Activated naive CD4-positive, alpha-beta T cell treated with anti-CD3 and anti-CD28 coated beads, Interleukin-2, amount 50 U/mL, for 72 hours (primary cell): ENCODE data around the gene IRF3. TPM values are rescaled to one million over a fixed set of nuclear protein-coding genes. Genes with fewer than 3 reads are reported as not detected.

Experiments
- ATAC-seq, 2 donors: fragments of 150-1000 bp; cut with Tn5 transposase; 2 replicates each; pipeline ENCODE4 v1.10.0; 2021; ENCODE audit warnings: mild to moderate bottlenecking in 2 of 2, moderate library complexity in 2 of 2
- DNase-seq, 2 donors: peaks; one replicate each; pipeline ENCODE4 v3.0.0; 2021 to 2022; ENCODE audit warnings: low spot score in 2 of 2
- H3K27ac Mint-ChIP-seq, 2 donors: one replicate each; pipeline ENCODE4 v1.8.0; 2022; ENCODE audit warnings: mild to moderate bottlenecking in 2 of 2, mixed read lengths in 2 of 2
- H3K36me3 Mint-ChIP-seq, 2 donors: one replicate each; pipeline ENCODE4 v1.8.0; 2022; ENCODE audit warnings: mixed read lengths in 2 of 2
- H3K9me3 Mint-ChIP-seq, 2 donors: one replicate each; pipeline ENCODE4 v1.8.0; 2022; ENCODE audit warnings: mixed read lengths in 2 of 2
- total RNA-seq, 2 donors: library from RNA; stranded (reverse); gene quantifications; one replicate each; pipeline ENCODE4 v1.2.3, GENCODE V29; 2022

The IRF3 gene
- total RNA-seq, 2 donors from 2014 or later, result 135 to 202 TPM

DNA sequence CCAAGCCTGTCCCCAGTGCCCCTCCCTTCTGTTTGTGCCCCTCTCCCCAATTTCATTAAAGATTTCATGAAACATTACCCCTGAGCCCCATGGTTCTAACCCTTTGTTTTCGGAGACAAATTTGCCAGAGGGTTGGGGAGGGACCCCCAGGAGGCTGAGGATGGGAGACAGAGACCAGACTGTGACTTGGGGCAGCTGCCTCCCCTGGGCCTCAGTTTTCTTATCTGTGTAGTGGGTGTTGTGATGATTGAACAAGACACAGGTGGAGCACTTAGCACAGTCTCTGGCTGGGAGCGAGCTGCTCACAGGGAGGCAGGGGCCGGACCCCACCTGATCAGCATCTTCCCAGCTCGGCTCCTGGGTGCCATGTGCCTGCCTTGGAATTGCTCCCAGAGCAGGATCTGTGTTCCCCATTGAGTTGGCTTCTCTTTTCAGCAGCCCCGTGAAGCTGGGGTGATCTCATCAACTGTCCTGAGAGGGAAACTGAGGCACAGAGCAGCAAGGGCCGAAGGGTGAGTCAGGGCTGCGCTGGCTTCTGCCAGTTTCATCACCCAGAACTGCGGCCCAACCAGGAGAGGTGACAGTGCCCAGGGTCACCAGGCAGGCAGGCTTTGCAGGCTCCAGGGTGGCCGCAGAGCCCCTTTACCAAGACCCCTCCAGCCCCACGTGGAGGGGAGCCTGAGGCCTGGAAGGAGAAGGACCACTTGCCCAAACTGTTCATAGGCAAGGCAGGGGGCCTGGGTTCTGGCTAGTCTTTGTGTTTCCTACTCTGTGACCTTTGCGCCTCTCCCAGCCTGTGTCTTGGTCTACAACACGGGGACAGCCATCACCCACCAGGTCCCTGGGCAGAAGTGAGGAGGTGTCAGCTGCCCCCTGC lies 6.9 kb downstream of the IRF3 start:
- H3K27ac Mint-ChIP-seq, result peak overlapping the region; percentile 29 to 60
- H3K36me3 Mint-ChIP-seq, result peaks cover 2 to 7% of the 10 kb centered on the region in 2 donors
- peak in 1 of 2 donors; percentile 4 for ATAC-seq
- DNase-seq, result no peak
- no peaks in the 10 kb centered on the region for H3K9me3 Mint-ChIP-seq

DNA sequence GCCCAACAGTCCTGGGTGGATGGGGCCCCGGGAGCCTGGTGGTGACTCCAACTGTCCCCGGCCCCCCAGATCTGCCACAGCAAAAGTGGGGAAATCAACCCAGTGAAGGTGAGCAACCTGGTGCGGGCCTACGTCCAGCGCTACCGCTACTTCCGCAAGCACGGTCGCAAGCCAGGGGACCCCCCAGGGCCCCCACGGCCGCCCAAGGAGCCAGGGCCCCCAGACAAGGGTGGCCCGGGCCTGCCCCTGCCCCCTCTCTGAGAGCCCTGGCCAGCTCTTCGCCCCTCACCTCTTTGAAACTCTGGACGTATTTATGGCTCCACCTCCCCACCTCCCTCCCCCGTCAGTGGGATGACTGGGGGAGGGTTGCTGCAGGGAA lies 7.5 kb downstream of the IRF3 start:
- Mint-ChIP-seq H3K9me3 (no peaks in the 10 kb centered on the region), H3K36me3 (peaks cover 0 to 6% of the 10 kb centered on the region in 2 donors), H3K27ac (peak overlapping the region in 1 of 2 donors; percentile 86)
- DNase-seq (no peak), ATAC-seq (no peak)

DNA sequence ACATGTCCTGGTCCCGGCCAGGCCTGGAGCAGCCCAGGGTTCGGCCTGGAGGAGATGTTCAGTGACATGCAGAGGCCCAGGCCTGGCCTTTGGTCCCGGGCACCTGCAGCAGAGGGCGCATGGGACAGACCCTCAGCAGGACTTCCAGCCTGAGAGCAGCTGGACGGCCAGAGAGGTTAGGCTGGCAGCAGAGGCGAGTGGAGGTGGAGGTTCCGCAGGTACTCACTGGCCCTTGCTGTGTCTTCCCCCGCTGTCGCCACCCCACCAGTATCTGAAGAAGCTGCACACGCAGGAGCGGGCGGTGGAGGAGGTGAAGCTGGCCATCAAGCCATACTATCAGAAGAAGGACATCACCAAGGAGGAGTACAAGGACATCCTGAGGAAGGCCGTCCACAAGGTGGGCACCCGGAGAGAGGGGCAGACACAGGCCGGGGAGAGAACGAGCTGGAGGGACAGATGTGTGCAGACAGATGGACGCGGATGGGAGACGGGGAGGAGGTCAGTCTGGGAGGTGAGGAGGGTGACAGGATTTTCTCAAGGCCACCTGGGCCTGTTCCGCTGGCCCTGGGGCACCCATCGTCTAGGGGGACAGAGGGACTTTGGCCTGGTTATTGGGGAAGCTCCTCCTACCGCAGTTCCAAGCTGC lies 8.0 kb downstream of the IRF3 start:
- peaks cover 0 to 6% of the 10 kb centered on the region in 2 donors for H3K36me3 Mint-ChIP-seq
- DNase-seq (no peak), ATAC-seq (no peak)
- H3K27ac Mint-ChIP-seq, result peak overlapping the region in 1 of 2 donors; percentile 86
- H3K9me3 Mint-ChIP-seq, result no peaks in the 10 kb centered on the region

DNA sequence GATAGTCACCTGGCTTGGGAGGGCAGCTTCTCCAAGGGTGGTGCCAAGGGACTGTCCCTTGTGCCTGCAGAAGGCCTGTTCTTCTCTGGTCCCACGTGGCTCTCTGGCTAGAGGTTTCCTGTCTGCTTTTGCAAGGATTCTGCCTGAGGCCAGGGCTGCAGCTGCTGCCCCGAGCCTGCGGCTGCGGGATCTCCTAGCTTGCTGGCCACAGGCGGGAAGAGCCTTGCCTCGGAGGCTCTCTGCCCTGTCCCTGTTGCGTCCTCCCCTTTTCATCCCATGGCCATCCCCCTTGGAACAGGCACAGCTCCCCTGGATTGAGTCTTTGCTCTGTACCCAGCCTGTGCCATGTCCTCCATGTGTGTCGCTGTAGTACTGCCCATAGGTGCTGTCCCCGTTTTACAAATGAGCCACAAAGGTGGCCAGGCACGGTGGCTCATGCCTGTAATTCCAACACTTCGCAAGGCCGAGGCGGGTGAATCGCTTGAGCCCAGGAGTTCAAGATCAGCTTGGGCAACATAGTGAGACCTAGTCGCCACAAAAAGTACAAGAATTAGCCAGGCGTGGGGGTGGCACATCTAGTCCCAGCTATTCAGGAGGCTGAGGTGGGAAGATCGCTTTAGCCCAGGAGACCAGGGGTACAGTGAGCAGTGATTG lies 9.1 kb downstream of the IRF3 start:
- H3K27ac Mint-ChIP-seq, result peak overlapping the region; percentile 86 to 91
- ATAC-seq (no peak), DNase-seq (no peak)
- H3K9me3 Mint-ChIP-seq, result no peaks in the 10 kb centered on the region
- H3K36me3 Mint-ChIP-seq, result peaks cover 0 to 6% of the 10 kb centered on the region in 2 donors

DNA sequence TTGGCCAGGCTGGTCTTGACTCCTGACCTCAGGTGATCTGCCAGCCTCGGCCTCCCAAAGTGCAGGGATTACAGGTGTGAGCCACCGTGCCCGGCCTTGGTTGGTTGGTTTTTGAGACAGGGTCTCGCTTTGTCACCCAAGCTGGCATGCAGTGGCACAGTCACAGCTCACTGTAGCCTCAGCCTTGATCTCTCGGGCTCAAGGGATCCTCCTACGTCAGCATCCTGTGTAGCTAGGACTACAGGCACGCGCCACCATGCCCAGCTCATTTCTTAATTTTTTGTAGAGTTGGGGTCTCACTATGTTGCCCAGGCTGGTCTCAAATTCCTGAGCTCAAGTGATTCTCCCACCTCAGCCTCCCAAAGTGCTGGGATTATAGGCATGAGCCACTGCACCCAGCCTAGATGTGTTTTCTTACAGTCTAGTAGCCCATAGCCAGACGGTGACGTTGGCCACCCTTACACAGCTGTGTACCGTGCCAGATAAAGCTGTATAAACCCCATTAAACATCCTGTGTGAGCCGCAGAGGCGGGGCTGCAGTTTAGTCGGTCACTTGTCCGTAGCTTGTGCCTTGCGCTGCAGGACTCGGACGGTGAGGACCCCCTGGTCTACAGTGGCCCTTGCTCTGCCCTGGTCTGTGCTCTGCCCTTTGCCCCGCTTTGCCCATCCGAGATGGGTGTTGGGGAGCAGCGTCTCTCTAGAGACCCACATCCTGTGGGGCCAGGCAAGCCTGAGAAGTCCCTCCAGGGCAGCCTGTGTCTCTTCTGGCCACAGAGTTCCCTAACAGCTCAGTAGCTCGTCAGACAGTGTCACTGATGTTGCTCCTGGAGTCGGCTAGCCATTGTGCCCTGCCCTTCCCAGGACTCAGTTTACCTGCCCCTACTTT lies 9.8 kb downstream of the IRF3 start:
- Mint-ChIP-seq H3K27ac (peak overlapping the region; percentile 73 to 86), H3K9me3 (no peaks in the 10 kb centered on the region), H3K36me3 (peaks cover 0 to 6% of the 10 kb centered on the region in 2 donors)
- ATAC-seq (no peak), DNase-seq (no peak)

DNA sequence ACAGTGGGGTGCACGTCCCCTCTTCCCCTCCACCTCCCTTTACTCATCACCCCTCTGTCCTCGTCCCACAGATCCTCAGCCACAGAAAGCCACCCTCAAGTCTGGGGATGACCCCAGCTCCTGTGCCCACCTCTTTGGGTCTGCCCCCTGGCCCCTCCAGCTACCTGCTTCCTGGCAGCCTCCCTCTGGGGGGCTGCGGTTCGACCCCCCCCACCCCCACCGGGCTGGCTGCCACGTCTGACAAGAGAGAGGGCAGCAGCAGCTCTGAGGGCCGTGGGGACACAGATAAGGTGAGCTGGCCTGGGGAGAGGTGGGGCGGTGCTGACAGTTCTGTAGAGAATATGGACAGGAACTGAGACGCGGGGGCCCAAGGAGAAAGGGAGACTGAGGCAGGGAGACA lies 11.1 kb downstream of the IRF3 start:
- ATAC-seq, result no peak
- Mint-ChIP-seq H3K9me3 (no peaks in the 10 kb centered on the region), H3K27ac (peak overlapping the region in 1 of 2 donors; percentile 40), H3K36me3 (peaks cover 0 to 6% of the 10 kb centered on the region in 2 donors)
- no peak for DNase-seq

DNA sequence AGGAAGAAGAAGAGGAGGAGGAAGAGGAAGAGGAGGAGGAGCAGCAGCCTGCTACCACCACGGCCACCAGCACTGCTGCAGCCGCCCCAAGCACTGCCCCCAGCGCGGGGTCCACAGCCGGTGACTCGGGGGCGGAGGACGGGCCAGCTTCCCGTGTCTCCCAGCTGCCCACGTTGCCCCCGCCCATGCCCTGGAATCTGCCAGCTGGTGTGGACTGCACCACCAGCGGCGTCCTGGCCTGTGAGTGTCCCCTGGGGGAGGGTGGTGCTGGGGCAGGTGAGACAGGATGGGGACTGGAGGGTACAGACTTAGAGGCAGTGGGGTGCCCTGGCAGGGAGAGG lies 12.2 kb downstream of the IRF3 start:
- Mint-ChIP-seq H3K36me3 (peaks cover 0 to 6% of the 10 kb centered on the region in 2 donors), H3K27ac (no peak overlapping the region), H3K9me3 (no peaks in the 10 kb centered on the region)
- ATAC-seq, result no peak
- DNase-seq, result no peak

DNA sequence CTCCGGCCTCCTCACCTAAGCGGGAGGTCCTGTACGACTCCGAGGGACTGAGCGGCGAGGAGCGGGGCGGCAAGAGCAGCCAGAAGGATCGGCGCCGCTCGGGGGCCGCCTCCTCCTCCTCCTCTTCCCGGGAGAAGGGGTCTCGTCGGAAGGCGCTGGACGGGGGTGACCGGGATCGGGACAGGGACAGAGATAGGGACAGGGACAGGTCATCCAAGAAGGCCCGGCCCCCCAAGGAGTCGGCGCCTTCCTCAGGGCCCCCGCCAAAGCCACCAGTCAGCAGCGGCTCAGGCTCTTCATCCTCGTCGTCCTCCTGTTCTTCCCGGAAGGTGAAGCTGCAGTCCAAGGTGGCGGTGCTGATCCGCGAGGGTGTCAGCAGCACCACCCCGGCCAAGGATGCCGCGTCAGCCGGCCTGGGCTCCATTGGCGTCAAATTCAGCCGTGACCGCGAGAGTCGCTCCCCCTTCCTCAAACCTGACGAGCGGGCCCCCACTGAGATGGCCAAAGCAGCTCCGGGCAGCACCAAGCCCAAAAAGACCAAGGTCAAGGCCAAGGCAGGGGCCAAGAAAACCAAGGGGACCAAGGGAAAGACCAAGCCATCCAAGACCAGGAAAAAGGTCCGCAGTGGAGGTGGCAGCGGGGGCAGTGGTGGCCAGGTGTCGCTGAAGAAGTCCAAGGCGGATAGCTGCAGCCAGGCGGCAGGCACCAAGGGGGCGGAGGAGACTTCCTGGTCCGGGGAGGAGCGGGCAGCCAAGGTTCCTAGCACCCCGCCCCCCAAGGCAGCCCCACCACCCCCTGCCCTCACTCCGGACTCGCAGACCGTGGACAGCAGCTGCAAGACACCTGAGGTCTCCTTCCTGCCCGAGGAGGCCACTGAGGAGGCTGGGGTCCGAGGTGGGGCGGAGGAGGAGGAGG lies 12.8 kb downstream of the IRF3 start:
- no peaks in the 10 kb centered on the region for H3K9me3 Mint-ChIP-seq

DNA sequence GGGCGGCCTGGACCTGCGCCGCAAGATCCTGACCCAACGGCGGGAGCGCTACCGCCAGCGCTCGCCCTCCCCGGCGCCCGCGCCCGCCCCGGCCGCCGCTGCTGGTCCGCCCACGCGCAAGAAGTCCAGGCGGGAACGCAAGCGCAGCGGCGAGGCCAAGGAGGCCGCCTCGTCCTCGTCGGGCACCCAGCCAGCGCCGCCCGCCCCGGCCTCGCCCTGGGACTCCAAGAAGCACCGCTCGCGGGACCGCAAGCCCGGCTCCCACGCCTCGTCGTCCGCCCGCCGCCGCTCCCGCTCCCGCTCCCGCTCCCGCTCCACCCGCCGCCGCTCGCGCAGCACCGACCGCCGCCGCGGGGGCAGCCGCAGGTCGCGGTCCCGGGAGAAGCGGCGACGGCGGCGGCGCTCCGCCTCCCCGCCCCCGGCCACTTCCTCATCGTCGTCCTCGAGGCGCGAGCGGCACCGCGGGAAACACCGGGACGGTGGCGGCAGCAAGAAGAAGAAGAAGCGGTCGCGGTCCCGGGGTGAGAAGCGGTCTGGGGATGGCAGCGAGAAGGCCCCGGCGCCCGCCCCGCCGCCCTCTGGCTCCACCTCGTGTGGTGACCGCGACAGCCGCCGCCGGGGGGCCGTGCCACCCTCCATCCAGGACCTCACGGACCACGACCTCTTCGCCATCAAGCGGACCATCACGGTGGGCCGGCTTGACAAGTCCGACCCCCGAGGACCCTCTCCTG lies 13.7 kb downstream of the IRF3 start:
- Mint-ChIP-seq H3K36me3 (peaks cover 0 to 6% of the 10 kb centered on the region in 2 donors), H3K9me3 (no peaks in the 10 kb centered on the region), H3K27ac (no peak overlapping the region)
- DNase-seq, result no peak
- ATAC-seq, result no peak

More for the DNA sequence above, 12.8 kb downstream of the IRF3 start:
- Mint-ChIP-seq H3K36me3 (peaks cover 0 to 6% of the 10 kb centered on the region in 2 donors), H3K27ac (no peak overlapping the region)
- no peak for ATAC-seq
- no peak for DNase-seq

DNA sequence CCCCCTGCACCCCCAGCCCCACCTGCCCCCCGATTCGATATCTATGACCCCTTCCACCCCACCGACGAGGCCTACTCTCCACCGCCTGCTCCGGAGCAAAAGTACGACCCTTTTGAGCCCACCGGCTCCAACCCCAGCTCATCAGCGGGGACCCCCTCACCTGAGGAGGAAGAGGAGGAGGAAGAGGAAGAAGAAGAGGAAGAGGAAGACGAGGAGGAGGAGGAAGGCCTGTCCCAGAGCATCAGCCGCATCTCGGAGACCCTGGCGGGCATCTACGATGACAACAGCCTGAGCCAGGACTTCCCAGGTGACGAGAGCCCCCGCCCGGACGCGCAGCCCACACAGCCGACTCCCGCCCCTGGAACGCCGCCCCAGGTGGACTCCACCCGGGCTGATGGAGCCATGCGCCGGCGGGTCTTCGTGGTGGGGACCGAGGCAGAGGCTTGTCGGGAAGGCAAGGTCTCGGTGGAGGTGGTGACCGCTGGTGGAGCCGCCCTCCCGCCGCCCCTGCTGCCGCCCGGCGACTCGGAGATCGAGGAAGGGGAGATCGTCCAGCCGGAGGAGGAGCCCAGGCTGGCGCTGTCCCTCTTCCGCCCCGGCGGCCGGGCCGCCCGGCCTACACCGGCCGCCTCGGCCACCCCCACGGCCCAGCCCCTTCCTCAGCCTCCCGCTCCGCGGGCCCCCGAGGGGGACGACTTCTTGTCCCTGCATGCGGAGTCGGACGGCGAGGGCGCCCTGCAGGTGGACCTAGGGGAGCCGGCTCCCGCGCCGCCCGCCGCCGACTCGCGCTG lies 14.4 kb downstream of the IRF3 start:
- no peak for ATAC-seq
- Mint-ChIP-seq H3K27ac (no peak overlapping the region), H3K9me3 (no peaks in the 10 kb centered on the region), H3K36me3 (peaks cover 0 to 6% of the 10 kb centered on the region in 2 donors)
- no peak for DNase-seq

DNA sequence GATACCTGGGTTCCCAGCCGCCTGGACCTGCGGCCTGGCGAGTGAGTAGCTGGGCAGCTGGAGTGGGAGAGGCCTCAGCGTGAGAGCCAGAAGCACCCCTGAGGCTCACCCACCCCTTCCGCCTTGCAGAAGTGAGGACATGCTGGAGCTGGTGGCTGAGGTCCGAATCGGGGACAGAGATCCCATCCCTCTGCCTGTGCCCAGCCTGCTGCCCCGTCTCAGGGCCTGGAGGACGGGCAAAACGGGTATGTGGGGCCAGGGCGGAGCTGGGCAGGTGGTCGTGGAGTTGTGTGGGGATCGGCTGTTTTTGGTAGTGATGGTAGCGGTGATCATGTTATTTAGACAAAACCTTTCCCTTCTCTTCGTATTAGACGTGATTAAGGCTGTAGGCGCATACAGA lies 19.1 kb downstream of the IRF3 start:
- Mint-ChIP-seq H3K36me3 (peaks cover 7 to 12% of the 10 kb centered on the region in 2 donors), H3K27ac (no peak overlapping the region), H3K9me3 (no peaks in the 10 kb centered on the region)
- ATAC-seq, result no peak
- DNase-seq, result no peak

DNA sequence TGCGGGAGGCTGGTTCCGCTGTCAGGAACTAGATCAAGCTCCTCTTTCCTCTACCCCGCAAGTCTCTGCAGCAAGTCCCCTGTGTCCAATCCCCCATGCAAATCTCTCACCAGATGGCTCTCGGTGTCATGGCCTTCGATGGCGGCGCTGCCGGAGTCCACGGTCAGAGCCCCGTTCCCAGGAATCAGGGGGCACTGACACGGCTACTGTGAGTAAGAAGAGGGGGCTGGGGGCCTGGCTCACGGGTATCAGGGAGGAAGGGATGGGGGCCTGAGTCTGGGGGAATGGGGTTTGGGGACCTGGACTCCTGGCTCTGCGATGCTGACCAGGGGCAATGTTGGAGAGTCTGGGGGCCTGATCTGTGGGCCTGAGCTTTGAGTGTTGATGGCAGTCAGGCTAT lies 19.7 kb downstream of the IRF3 start:
- Mint-ChIP-seq H3K9me3 (no peaks in the 10 kb centered on the region), H3K27ac (peak overlapping the region in 1 of 2 donors; percentile 65), H3K36me3 (peaks cover 7 to 12% of the 10 kb centered on the region in 2 donors)
- ATAC-seq, result no peak
- DNase-seq, result no peak

DNA sequence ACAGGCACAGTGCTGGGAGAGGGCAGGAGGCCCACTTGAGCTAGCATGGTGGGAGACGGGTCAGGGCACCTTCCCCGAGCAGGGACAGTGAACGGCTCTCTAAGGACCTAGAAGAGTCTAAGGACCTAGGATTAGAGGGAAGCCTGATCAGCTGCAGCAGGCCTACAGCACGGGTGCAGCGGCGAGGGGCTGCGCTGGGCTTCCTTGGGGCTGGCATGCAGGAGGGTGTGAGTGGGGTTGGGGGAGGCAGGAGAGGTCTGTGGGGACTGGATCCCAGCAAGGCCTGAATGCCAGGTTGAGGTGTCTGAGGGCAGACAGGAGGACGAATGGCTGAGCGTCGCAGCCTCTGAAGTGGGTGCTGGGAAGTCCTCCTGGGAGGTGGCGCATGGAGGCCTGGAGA lies 20.1 kb downstream of the IRF3 start:
- ATAC-seq, result no peak
- no peaks in the 10 kb centered on the region for H3K9me3 Mint-ChIP-seq
- H3K36me3 Mint-ChIP-seq, result peaks cover 12 to 16% of the 10 kb centered on the region in 2 donors
- H3K27ac Mint-ChIP-seq, result peak overlapping the region in 1 of 2 donors; percentile 22
- no peak for DNase-seq

DNA sequence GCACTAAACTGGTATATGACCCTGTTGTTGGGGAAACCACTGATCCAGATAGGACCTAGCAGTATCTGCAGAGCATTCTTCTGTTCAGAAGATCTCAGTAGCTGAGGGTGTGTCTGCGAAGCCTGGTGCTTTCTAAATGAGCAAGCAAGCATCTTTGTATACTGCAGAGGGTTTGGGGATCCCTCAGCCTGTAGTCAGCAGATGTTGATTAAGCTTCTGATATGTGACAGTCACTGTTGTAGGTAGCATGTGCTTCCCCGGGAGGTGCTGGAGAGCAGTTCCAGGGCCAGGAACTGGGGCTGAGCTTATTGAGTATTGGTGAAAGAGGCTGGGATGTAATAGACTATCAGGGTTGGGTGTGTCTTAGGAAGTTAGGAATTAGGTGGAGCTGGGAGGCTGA lies 22.2 kb downstream of the IRF3 start:
- DNase-seq (no peak), ATAC-seq (no peak)
- Mint-ChIP-seq H3K27ac (peak overlapping the region; percentile 99), H3K9me3 (no peaks in the 10 kb centered on the region), H3K36me3 (peaks cover 15 to 19% of the 10 kb centered on the region in 2 donors)
